IMR-90 (cell line): ENCODE measurements around the gene OPRM1.

ENCODE experiments used
- BHLHE40 ChIP-seq: fragments of 150-350 bp; IDR thresholded peaks from 2 replicates; pipeline ENCODE4 v1.6.1; 2016; ENCODE audit warnings: mild to moderate bottlenecking, low read depth, low read length
- CEBPB ChIP-seq: IDR thresholded peaks from 2 replicates; pipeline ENCODE4 v1.6.1; 2012; ENCODE audit warnings: low read depth, low read length, improper control_type of control experiment
- CHD1 ChIP-seq: IDR thresholded peaks from 2 replicates; pipeline ENCODE4 v1.6.1; 2012; ENCODE audit warnings: low read depth, low read length, improper control_type of control experiment
- CTCF ChIP-seq: conservative IDR thresholded peaks from 2 replicates; pipeline ENCODE4 v1.5.1; 2012; ENCODE audit warnings: mild to moderate bottlenecking, low read depth, low read length, improper control_type of control experiment
- FOS ChIP-seq: fragments of 150-350 bp; IDR thresholded peaks from 2 replicates; pipeline ENCODE4 v1.6.1; 2016; ENCODE audit warnings: low read depth, low read length
- MAFK ChIP-seq: IDR thresholded peaks from 2 replicates; pipeline ENCODE4 v1.6.1; 2012; ENCODE audit warnings: low read depth, low read length, improper control_type of control experiment
- MAZ ChIP-seq: IDR thresholded peaks from 2 replicates; pipeline ENCODE4 v1.6.1; 2012; ENCODE audit warnings: low read depth, mild to moderate bottlenecking, low read length, improper control_type of control experiment, moderate library complexity, borderline replicate concordance
- MXI1 ChIP-seq: IDR thresholded peaks from 2 replicates; pipeline ENCODE4 v1.6.1; 2012; ENCODE audit warnings: low read depth, mild to moderate bottlenecking, low read length, moderate library complexity, borderline replicate concordance
- POLR2A ChIP-seq: IDR thresholded peaks from 2 replicates; pipeline ENCODE4 v1.6.1; 2012; ENCODE audit warnings: mild to moderate bottlenecking, low read depth, low read length
- RAD21 ChIP-seq: IDR thresholded peaks from 2 replicates; pipeline ENCODE4 v1.6.1; 2012; ENCODE audit warnings: low read length, improper control_type of control experiment
- RCOR1 ChIP-seq: IDR thresholded peaks from 2 replicates; pipeline ENCODE4 v1.6.1; 2012; ENCODE audit warnings: mild to moderate bottlenecking, low read length, improper control_type of control experiment; ENCODE audit not compliant: insufficient replicate concordance
- RFX5 ChIP-seq: IDR thresholded peaks from 2 replicates; pipeline ENCODE4 v1.8.0; 2012; ENCODE audit warnings: low read depth, mild to moderate bottlenecking, low read length, moderate library complexity
- SMC3 ChIP-seq: fragments of 150-350 bp; IDR thresholded peaks from 2 replicates; pipeline ENCODE4 v1.6.1; 2016; ENCODE audit warnings: low read depth, mild to moderate bottlenecking, antibody characterized with exemption, low read length, moderate library complexity
- USF2 ChIP-seq: fragments of 150-350 bp; IDR thresholded peaks from 2 replicates; pipeline ENCODE4 v1.6.1; 2017; ENCODE audit warnings: mild to moderate bottlenecking, antibody characterized with exemption, low read length, low read depth

GRCh38 chr6:153997221-153997620 is 41.8 kb upstream of the OPRM1 start:
- TF ChIP-seq CTCF (no peak), RAD21 (no peak), RFX5 (no peak), POLR2A (no peak), MXI1 (no peak), SMC3 (no peak), RCOR1 (no peak), MAZ (no peak), USF2 (no peak), MAFK (no peak), CHD1 (no peak), CEBPB (no peak), FOS (no peak), BHLHE40 (no peak)
